Left ventricle myocardium inferior (tissue), 1 donor: Measurements from ENCODE around the gene EDEM3. TPM values are rescaled to one million over a fixed set of nuclear protein-coding genes. Genes with fewer than 3 reads are reported as not detected.
"Not testable (repeated sequence)": the region's sequence is repeated elsewhere in the genome, so short reads cannot be mapped to it uniquely, and the experiment has no call there.

Source experiments
- DNase-seq: peaks from one replicate; pipeline ENCODE4 v3.0.0-alpha.2; 2020
- H3K27ac ChIP-seq: fragments of 200-600 bp; replicated peaks from 2 replicates; pipeline ENCODE4 v1.8.0; 2021
- H3K27me3 ChIP-seq: fragments of 200-600 bp; 2 replicates; pipeline ENCODE4 v1.8.0; 2021; ENCODE audit warnings: low read depth
- H3K36me3 ChIP-seq: fragments of 200-600 bp; 2 replicates; pipeline ENCODE4 v1.8.0; 2021
- H3K4me1 ChIP-seq: fragments of 200-600 bp; 2 replicates; pipeline ENCODE4 v1.8.0; 2021
- H3K4me3 ChIP-seq: fragments of 200-600 bp; 2 replicates; pipeline ENCODE4 v1.8.0; 2021; ENCODE audit warnings: mild to moderate bottlenecking, moderate library complexity
- H3K9me3 ChIP-seq: fragments of 200-600 bp; replicated peaks from 2 replicates; pipeline ENCODE4 v1.8.0; 2021
- CTCF ChIP-seq: fragments of 200-600 bp; IDR thresholded peaks from 2 replicates; pipeline ENCODE4 v1.8.0; 2021; ENCODE audit warnings: antibody characterized with exemption, mild to moderate bottlenecking, borderline replicate concordance
- intact Hi-C: fragments of 100-400 bp; cut with micrococcal nuclease; formaldehyde crosslinking; loops from one replicate; pipeline ENCODE4 v1.11.0; 2022
- total RNA-seq: library from RNA; stranded (reverse); fragmentation: NEBNext Ultra II Directional; extraction: Animal tissue kit (Norgen Biotek cat#: 25700); gene quantifications from one replicate; pipeline ENCODE4 v1.2.1, GENCODE V29; 2021
- donor health status: DM: no; HTN: yes; CAD: no; lungs with severe emphysema.

Gene EDEM3
- total RNA-seq, 1 donor from 2014 or later = 16.9 TPM

GRCh38 chr1:184789884-184790283 is 35.2 kb upstream of the EDEM3 start:
- Histone ChIP-seq H3K4me1 (peaks cover 29% of the 10 kb centered on the region), H3K27me3 (no peaks in the 10 kb centered on the region), H3K9me3 (peaks cover under 1% of the 10 kb centered on the region), H3K27ac (no peak overlapping the region), H3K4me3 (no peak overlapping the region), H3K36me3 (peaks cover 3% of the 10 kb centered on the region)
- DNase-seq = no peak
- TF ChIP-seq CTCF = no peak
- intact Hi-C loops = no loop called here

- intact Hi-C loops = no loop called here
- Histone ChIP-seq H3K4me1 (peaks cover 25% of the 10 kb centered on the region), H3K4me3 (no peak overlapping the region), H3K27ac (no peak overlapping the region), H3K9me3 (peaks cover 10% of the 10 kb centered on the region), H3K27me3 (no peaks in the 10 kb centered on the region), H3K36me3 (no peaks in the 10 kb centered on the region)
- no peak for TF ChIP-seq CTCF
- no peak for DNase-seq
Measured at GRCh38 chr1:184788970-184789369, 34.3 kb upstream of the EDEM3 start.

GRCh38 chr1:184785529-184785928 is 30.9 kb upstream of the EDEM3 start:
- DNase-seq = no peak
- no peaks in the 10 kb centered on the region for H3K36me3 ChIP-seq
- H3K27me3 ChIP-seq = no peaks in the 10 kb centered on the region
- peaks cover 22% of the 10 kb centered on the region for H3K9me3 ChIP-seq
- no peak overlapping the region for H3K27ac ChIP-seq
- intact Hi-C loops = no loop called here
- no peak for TF ChIP-seq CTCF
- H3K4me1 ChIP-seq = peaks cover 3% of the 10 kb centered on the region
- H3K4me3 ChIP-seq = no peak overlapping the region

GRCh38 chr1:184783723-184784122 is 29.1 kb upstream of the EDEM3 start:
- H3K4me1 ChIP-seq, H3K27ac ChIP-seq, H3K36me3 ChIP-seq, H3K4me3 ChIP-seq, intact Hi-C loops, DNase-seq, H3K27me3 ChIP-seq: not testable (repeated sequence)
- H3K9me3 ChIP-seq = peaks cover 22% of the 10 kb centered on the region

GRCh38 chr1:184781941-184782340 is 27.3 kb upstream of the EDEM3 start:
- no peak for TF ChIP-seq CTCF
- H3K4me3 ChIP-seq = no peak overlapping the region
- H3K27ac ChIP-seq = no peak overlapping the region
- H3K27me3 ChIP-seq = no peaks in the 10 kb centered on the region
- DNase-seq = no peak
- intact Hi-C loops = no loop called here
- H3K36me3 ChIP-seq = no peaks in the 10 kb centered on the region
- no peaks in the 10 kb centered on the region for H3K4me1 ChIP-seq
- peaks cover 22% of the 10 kb centered on the region for H3K9me3 ChIP-seq

GRCh38 chr1:184775885-184776284 is 21.2 kb upstream of the EDEM3 start:
- TF ChIP-seq CTCF = no peak
- Histone ChIP-seq H3K27me3 (no peaks in the 10 kb centered on the region), H3K36me3 (no peaks in the 10 kb centered on the region), H3K27ac (no peak overlapping the region), H3K4me3 (no peak overlapping the region), H3K4me1 (no peaks in the 10 kb centered on the region), H3K9me3 (no peaks in the 10 kb centered on the region)
- no peak for DNase-seq
- intact Hi-C loops = no loop called here
